A673 (cell line): Measurements from ENCODE around the gene HDGFL2. TPM values are rescaled to one million over a fixed set of nuclear protein-coding genes. Genes with fewer than 3 reads are reported as not detected.

Source experiments
- BruUV-seq: library from RNA; stranded (reverse); fragments of 400-500 nt; replicated peaks from 2 replicates; lab custom pipeline; 2021; lab: Mats Ljungman, UMichigan
- CTCF ChIA-PET: fragments of 300-600 bp; sonication (Branson Sonifier 250); formaldehyde crosslinking; loops from one replicate; lab custom pipeline; 2022; ENCODE audit warnings: antibody characterized with exemption; lab: Charles Lee
- POLR2A ChIA-PET: fragments of 300-600 bp; sonication (Branson Sonifier 250); formaldehyde crosslinking; loops from one replicate; lab custom pipeline; 2022; ENCODE audit warnings: antibody characterized with exemption; ENCODE audit not compliant: low non-redundant PET; lab: Charles Lee
- DNase-seq: peaks from one replicate; pipeline ENCODE4 v3.0.0-alpha.2; 2015; ENCODE audit warnings: low spot score
- H3K27ac ChIP-seq: fragments of 200-600 bp; sonication (generic); 2 replicates; pipeline ENCODE4 v1.5.1; 2016; ENCODE audit warnings: mixed run types, low read depth, mild to moderate bottlenecking, mixed read lengths, antibody characterized with exemption, low read length; ENCODE audit not compliant: poor library complexity, severe bottlenecking
- H3K27me3 ChIP-seq: fragments of 200-600 bp; sonication (generic); replicated peaks from 2 replicates; pipeline ENCODE4 v1.6.1; 2017; ENCODE audit warnings: mixed run types, low read depth, mild to moderate bottlenecking, mixed read lengths, antibody characterized with exemption, low read length; ENCODE audit not compliant: insufficient read depth, poor library complexity
- H3K36me3 ChIP-seq: fragments of 200-600 bp; sonication (generic); 2 replicates; pipeline ENCODE4 v1.6.1; 2016; ENCODE audit warnings: mixed run types, mild to moderate bottlenecking, mixed read lengths, antibody characterized with exemption, low read length; ENCODE audit not compliant: insufficient read depth, poor library complexity, severe bottlenecking
- H3K4me1 ChIP-seq: fragments of 200-600 bp; sonication (generic); 2 replicates; pipeline ENCODE4 v1.6.1; 2017; ENCODE audit warnings: mixed run types, mild to moderate bottlenecking, mixed read lengths, antibody characterized with exemption, low read length; ENCODE audit not compliant: insufficient read depth, poor library complexity, severe bottlenecking
- H3K4me3 ChIP-seq: fragments of 200-600 bp; sonication (generic); 2 replicates; pipeline ENCODE4 v1.5.1; 2016; ENCODE audit warnings: low read depth, mixed run types, mild to moderate bottlenecking, mixed read lengths, low read length; ENCODE audit not compliant: poor library complexity, severe bottlenecking
- H3K9me3 ChIP-seq: fragments of 200-600 bp; sonication (generic); 2 replicates; pipeline ENCODE4 v1.6.1; 2016; ENCODE audit warnings: mixed run types, low read depth, mild to moderate bottlenecking, mixed read lengths, antibody characterized with exemption, low read length; ENCODE audit not compliant: poor library complexity, severe bottlenecking
- EZH2 ChIP-seq: fragments of 200-600 bp; sonication (generic); IDR thresholded peaks from 2 replicates; pipeline ENCODE4 v1.6.1; 2017; ENCODE audit warnings: borderline replicate concordance, low read depth, mild to moderate bottlenecking, mixed read lengths, antibody characterized with exemption, low read length; ENCODE audit not compliant: poor library complexity, severe bottlenecking
- intact Hi-C: fragments of 100-400 bp; cut with micrococcal nuclease; formaldehyde crosslinking; loops from one replicate; pipeline ENCODE4 v1.10.0; 2022; ENCODE audit not compliant: unreplicated experiment
- total RNA-seq: library from RNA; stranded (reverse); gene quantifications from 2 replicates; pipeline ENCODE4 v1.2.3, GENCODE V29; 2021
- TF ChIP-seq, protein P1 (sequence below): fragments of 300-800, 200-600 bp; sonication (generic); conservative IDR thresholded peaks from 2 replicates; pipeline ENCODE4 v1.5.1; 2017; ENCODE audit warnings: low read depth, mild to moderate bottlenecking, antibody characterized with exemption, low read length, moderate library complexity, mixed read lengths

The HDGFL2 gene
- total RNA-seq, 1 experiment from 2014 or later = 89.6 TPM

- no peak overlapping the region for H3K27ac ChIP-seq
- POLR2A ChIA-PET = no interaction called here
- H3K9me3 ChIP-seq = no peaks in the 10 kb centered on the region
- no peak for TF ChIP-seq EZH2
- TF ChIP-seq, protein P1, sequence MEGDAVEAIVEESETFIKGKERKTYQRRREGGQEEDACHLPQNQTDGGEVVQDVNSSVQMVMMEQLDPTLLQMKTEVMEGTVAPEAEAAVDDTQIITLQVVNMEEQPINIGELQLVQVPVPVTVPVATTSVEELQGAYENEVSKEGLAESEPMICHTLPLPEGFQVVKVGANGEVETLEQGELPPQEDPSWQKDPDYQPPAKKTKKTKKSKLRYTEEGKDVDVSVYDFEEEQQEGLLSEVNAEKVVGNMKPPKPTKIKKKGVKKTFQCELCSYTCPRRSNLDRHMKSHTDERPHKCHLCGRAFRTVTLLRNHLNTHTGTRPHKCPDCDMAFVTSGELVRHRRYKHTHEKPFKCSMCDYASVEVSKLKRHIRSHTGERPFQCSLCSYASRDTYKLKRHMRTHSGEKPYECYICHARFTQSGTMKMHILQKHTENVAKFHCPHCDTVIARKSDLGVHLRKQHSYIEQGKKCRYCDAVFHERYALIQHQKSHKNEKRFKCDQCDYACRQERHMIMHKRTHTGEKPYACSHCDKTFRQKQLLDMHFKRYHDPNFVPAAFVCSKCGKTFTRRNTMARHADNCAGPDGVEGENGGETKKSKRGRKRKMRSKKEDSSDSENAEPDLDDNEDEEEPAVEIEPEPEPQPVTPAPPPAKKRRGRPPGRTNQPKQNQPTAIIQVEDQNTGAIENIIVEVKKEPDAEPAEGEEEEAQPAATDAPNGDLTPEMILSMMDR = no peak
- H3K4me3 ChIP-seq = no peak overlapping the region
- no peaks in the 10 kb centered on the region for H3K27me3 ChIP-seq
- CTCF ChIA-PET = interaction anchor here (0.6 kb wide), 2 partner anchors 10 to 81 kb away, joined by 3 read pairs; no protein-coding TSS in a partner anchor
- no TSS peak for BruUV-seq
- no peaks in the 10 kb centered on the region for H3K4me1 ChIP-seq
- no peak for DNase-seq
- H3K36me3 ChIP-seq = no peaks in the 10 kb centered on the region
- intact Hi-C loops = no loop called here
These were observed 44.3 kb downstream of the HDGFL2 start for GRCh38 chr19:4516199-4516938.

GRCh38 chr19:4516939-4517300 lies 44.8 kb downstream of the HDGFL2 start:
- no TSS peak for BruUV-seq
- CTCF ChIA-PET = interaction anchor here (0.5 to 0.6 kb wide), 2 partner anchors 61 to 81 kb away, joined by 3 to 7 read pairs; no protein-coding TSS in a partner anchor
- Histone ChIP-seq H3K4me1 (no peaks in the 10 kb centered on the region), H3K4me3 (no peak overlapping the region), H3K27ac (no peak overlapping the region), H3K36me3 (no peaks in the 10 kb centered on the region), H3K9me3 (no peaks in the 10 kb centered on the region), H3K27me3 (no peaks in the 10 kb centered on the region)
- POLR2A ChIA-PET = no interaction called here
- intact Hi-C loops = no loop called here
- TF ChIP-seq EZH2 = no peak
- TF ChIP-seq, protein P1 = no peak
- DNase-seq = no peak

DNA sequence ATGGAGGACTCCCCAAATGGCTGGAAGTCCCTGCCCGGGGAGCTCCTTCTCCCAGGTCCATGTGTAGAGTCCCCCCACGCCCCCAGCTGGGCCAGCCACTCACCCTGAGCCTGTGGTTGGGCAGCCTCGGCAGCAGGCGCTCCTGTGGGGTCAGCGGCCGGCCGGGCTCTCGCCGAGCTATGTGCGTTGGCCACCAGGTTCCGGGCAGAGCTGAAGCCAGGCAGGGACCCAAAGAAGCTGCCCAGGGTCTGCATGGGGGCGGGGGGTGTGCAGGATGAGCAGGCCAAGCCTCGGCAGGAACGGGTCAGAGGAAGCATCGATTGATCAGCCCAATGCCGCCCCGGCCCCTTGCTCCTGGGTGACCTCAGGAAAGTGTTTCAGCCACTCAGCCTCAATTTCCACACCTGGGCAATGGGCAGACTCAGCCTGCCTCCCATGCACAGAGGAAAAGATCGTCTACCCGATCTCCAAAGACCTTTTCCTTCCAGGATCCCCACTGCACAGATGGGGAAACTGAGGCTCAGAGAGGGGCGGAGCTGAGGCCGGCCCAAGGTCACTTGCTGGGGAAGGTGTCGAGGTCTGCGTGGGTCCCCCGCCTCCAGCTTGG lies 45.5 kb downstream of the HDGFL2 start:
- Histone ChIP-seq H3K27ac (no peak overlapping the region), H3K4me1 (no peaks in the 10 kb centered on the region), H3K27me3 (no peaks in the 10 kb centered on the region), H3K4me3 (no peak overlapping the region), H3K36me3 (no peaks in the 10 kb centered on the region), H3K9me3 (no peaks in the 10 kb centered on the region)
- TF ChIP-seq, protein P1 = no peak
- no peak for TF ChIP-seq EZH2
- intact Hi-C loops = no loop called here
- POLR2A ChIA-PET = no interaction called here
- CTCF ChIA-PET = interaction anchor here (0.5 kb wide), 1 partner anchor 60 kb away, joined by 7 read pairs; no protein-coding TSS in a partner anchor
- DNase-seq = no peak
- no TSS peak for BruUV-seq
